ENCODE measurements around the gene FXYD2.

The FXYD2 gene

DNA sequence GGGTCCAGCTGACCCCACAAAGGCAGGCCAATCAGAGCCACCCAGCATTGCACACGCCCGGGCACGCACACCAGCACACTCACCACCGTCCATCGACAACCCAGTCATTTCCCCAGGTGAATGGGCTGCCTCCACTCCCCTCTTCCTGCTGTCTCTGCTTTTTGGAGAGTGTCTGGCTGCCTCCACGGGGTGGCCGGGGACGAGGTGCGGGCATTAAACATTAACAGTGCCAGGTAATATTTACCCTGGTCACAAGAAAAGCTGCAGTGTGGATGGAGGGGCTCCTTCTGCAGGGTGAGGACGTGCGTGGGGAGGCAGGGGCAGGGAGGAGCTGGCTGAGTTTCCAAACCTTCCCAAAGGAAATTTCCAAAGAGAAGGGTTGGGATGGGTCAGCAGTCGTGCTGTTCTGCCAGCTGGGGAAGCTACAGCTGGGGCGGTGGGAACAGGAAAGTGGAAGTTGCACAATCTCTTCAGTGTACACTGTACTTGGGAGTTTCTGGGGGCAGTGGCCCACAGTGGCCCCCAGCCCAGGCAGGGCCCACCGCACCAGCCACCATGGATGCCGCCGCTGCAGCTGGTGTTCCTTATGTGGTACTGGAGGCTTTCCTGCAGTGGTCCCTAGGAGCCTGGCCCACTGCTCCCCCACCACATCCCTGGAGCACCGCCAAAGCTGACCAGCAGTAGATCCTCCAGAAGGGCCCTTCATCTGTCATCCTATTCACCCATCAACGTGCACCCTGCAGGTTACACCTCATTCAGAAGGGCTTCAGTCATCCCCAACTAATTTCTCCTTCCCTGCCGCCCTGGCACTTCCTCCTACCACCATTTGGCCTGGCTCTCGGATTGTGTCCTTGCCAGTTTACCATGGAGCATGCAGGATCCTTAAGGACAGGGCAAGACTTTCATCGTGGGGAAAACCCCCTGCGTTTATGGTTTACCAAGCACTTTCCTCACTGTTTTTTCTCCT lies at the start of gene FXYD2:
Gene FXYD2 (minus strand): TSS at position 174 of the 967 bp plus-strand sequence. CDS start 66 bp downstream, at position 108.
- H3K4me3 ChIP-seq (ENCODE audit: low read depth, low read length), result no peak within 1 kb of the TSS
- no peak for DNase-seq (ENCODE audit: low read depth)
- TF ChIP-seq, protein P1, sequence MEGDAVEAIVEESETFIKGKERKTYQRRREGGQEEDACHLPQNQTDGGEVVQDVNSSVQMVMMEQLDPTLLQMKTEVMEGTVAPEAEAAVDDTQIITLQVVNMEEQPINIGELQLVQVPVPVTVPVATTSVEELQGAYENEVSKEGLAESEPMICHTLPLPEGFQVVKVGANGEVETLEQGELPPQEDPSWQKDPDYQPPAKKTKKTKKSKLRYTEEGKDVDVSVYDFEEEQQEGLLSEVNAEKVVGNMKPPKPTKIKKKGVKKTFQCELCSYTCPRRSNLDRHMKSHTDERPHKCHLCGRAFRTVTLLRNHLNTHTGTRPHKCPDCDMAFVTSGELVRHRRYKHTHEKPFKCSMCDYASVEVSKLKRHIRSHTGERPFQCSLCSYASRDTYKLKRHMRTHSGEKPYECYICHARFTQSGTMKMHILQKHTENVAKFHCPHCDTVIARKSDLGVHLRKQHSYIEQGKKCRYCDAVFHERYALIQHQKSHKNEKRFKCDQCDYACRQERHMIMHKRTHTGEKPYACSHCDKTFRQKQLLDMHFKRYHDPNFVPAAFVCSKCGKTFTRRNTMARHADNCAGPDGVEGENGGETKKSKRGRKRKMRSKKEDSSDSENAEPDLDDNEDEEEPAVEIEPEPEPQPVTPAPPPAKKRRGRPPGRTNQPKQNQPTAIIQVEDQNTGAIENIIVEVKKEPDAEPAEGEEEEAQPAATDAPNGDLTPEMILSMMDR (IDR thresholded peaks at IDR 0.05; ENCODE audit: control insufficient read depth, extremely low read depth, insufficient read depth), result no peak

DNA sequence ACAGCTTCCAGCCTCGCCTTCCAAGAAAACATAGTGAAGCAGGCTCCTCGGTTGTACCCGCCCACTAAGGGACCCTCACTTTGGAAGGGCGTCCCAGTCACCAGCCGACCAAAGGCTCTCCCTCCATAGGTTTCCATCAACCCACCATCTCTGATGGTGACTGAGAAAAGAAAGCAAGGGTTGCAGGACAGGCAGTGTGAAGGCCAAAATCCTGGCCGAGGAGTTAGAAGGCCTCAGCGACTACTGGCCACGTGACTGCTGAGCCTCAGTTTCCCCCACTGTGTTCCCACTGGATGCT lies 49.2 kb upstream of the FXYD2 start:
- TF ChIP-seq, protein P1 (IDR thresholded peaks at IDR 0.05; ENCODE audit: control insufficient read depth, extremely low read depth, insufficient read depth), result no peak
- no peak for DNase-seq (ENCODE audit: low read depth)
- H3K4me3 ChIP-seq (ENCODE audit: low read depth, low read length), result no peak overlapping the region

DNA sequence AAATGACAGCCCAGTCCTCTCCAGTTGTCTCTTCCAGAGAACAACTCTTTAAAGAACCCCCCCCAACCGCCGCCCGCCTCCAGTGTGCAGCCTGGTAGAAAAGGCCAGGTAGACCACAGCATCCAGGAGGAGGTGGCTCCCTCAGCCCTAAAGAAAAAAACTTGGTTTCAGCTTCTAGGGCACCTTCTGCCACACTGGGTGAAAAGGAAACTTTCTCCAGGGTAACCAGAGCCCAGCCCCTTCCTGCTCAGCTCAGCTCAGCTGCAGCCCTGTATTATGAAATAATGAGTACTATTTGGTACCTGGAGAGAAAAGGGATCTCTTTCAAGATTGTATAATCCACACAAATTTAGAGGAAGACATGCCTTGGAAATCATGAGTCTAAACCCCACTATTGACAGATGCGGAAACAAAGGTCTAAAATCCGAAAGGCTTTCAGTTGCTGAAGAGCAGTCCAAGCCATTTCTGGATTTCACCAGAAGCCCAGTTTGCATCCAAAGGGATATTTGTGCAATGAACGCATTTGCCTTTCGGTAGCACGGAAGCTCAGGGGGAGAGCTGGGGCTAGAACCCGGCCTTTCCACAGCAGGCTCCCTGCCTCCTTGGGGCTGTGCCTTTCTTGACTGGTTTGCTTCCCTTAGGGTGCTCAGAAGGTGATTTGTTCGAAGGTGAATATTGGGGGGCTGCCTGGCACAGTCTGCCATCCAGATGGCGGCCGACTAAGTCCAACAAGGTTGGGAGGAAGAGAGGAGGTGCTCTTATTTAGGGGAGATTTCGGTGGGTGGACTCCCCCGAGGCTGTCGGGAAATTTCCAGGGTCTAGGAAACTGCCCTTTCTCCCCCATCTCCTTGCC lies 48.7 kb upstream of the FXYD2 start:
- H3K4me3 ChIP-seq (ENCODE audit: low read depth, low read length), result no peak overlapping the region

DNA sequence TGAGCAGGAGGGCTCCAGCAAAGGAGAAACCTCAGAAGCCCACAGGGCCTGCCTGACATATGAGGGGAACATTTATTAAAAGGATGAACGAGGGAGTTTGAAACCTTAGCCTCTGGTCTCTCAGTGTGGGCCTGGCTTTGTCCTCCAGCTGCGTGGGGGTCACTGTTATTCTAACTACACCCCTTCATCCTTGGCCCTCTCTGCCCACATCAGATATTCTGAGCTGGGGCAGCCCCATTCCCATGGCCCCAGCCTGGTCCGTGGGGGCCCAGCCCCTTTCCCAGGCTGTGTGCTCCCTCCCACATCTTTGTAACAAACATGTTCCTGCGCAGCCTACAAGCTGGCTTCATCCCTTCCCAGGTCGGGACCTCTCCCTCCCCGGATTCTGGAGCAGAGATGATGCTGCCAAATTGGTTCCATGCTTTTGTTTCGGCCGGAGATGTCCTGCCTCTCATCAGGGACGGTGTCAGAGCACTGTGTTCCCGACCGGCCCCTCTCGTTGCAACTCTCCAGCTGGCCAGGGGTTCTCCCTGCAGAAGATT lies 47.9 kb upstream of the FXYD2 start:
- no peak for DNase-seq (ENCODE audit: low read depth)
- TF ChIP-seq, protein P1 (IDR thresholded peaks at IDR 0.05; ENCODE audit: control insufficient read depth, extremely low read depth, insufficient read depth), result no peak
- H3K4me3 ChIP-seq (ENCODE audit: low read depth, low read length), result no peak overlapping the region

More for the DNA sequence above, 48.7 kb upstream of the FXYD2 start:
- TF ChIP-seq, protein P1 (IDR thresholded peaks at IDR 0.05; ENCODE audit: control insufficient read depth, extremely low read depth, insufficient read depth), result no peak
- DNase-seq (ENCODE audit: low read depth), result no peak

DNA sequence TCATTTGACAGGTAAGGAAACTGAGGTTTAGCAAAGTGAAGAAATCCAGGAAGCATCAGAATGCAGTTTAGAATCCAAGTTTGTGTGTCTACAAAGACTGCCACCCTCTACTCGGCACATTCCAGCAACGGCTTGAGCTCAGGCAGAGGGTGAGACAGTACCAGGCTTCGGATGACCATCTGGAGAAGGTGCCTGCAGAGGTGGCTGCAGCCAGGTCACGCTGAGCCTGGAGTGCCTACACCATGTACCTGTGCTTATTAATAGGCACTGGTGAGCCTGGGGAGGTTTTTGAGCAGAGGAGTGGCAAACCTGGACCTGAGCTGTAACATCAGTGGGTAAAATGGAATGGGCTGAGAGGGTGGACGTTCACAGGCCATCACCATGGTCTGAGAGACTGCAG lies 47.2 kb upstream of the FXYD2 start:
- H3K4me3 ChIP-seq (ENCODE audit: low read depth, low read length), result no peak overlapping the region
- TF ChIP-seq, protein P1 (IDR thresholded peaks at IDR 0.05; ENCODE audit: control insufficient read depth, extremely low read depth, insufficient read depth), result no peak
- DNase-seq (ENCODE audit: low read depth), result no peak

DNA sequence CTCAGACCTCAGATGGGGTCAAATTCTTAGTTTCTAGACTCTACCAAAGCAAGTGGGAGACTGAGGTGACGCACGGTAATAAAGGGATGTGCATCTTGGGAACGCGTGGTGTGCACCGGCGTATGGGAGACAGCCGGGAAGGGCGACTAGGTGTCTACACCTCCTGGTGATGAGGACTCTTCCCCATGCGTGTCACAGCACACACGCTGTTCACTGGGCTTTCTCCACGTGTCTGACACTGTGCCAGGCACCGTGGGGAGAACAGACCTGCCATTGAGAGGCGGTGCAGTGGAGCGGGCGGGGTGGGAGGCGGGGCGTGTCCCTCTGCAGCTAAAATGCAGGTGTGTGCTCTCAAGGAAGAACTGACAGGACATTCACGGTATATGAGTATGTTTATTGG lies 46.6 kb upstream of the FXYD2 start:
- DNase-seq (ENCODE audit: low read depth), result no peak
- H3K4me3 ChIP-seq (ENCODE audit: low read depth, low read length), result no peak overlapping the region
- TF ChIP-seq, protein P1 (IDR thresholded peaks at IDR 0.05; ENCODE audit: control insufficient read depth, extremely low read depth, insufficient read depth), result no peak
